Chondrocyte (in vitro differentiated cells): ENCODE data around the gene TSC1. TPM values are rescaled to one million over a fixed set of nuclear protein-coding genes. Genes with fewer than 3 reads are reported as not detected.

ENCODE experiments used
- DNase-seq: peaks from one replicate; pipeline ENCODE4 v3.0.0; 2021; ENCODE audit warnings: mixed read lengths, low spot score
- H3K27ac Mint-ChIP-seq: one replicate; pipeline ENCODE4 v1.8.0; 2021; ENCODE audit warnings: mild to moderate bottlenecking, moderate library complexity, mixed read lengths; ENCODE audit not compliant: unreplicated experiment
- H3K27me3 Mint-ChIP-seq: 2 replicates; pipeline ENCODE4 v1.8.0; 2021; ENCODE audit warnings: low read depth, mixed read lengths
- H3K36me3 Mint-ChIP-seq: 2 replicates; pipeline ENCODE4 v1.8.0; 2021; ENCODE audit warnings: low read depth, mixed read lengths
- H3K4me1 Mint-ChIP-seq: 2 replicates; pipeline ENCODE4 v1.8.0; 2021; ENCODE audit warnings: low read depth, mild to moderate bottlenecking, mixed read lengths
- H3K4me3 Mint-ChIP-seq: one replicate; pipeline ENCODE4 v1.8.0; 2021; ENCODE audit warnings: mild to moderate bottlenecking, moderate library complexity, mixed read lengths; ENCODE audit not compliant: unreplicated experiment
- H3K9me3 Mint-ChIP-seq: 2 replicates; pipeline ENCODE4 v1.8.0; 2021; ENCODE audit warnings: low read depth, mixed read lengths
- total RNA-seq: library from RNA; stranded (reverse); gene quantifications from 3 replicates; pipeline ENCODE4 v1.2.1, GENCODE V29; 2021
- TF ChIP-seq, protein P1 (sequence below): fragments of 200-600 bp; sonication (generic); IDR thresholded peaks from 2 replicates; pipeline ENCODE4 v1.5.0; 2021; ENCODE audit warnings: antibody characterized with exemption, mild to moderate bottlenecking, moderate library complexity

Gene TSC1
- total RNA-seq, 1 donor from 2014 or later, result 42.5 TPM

DNA sequence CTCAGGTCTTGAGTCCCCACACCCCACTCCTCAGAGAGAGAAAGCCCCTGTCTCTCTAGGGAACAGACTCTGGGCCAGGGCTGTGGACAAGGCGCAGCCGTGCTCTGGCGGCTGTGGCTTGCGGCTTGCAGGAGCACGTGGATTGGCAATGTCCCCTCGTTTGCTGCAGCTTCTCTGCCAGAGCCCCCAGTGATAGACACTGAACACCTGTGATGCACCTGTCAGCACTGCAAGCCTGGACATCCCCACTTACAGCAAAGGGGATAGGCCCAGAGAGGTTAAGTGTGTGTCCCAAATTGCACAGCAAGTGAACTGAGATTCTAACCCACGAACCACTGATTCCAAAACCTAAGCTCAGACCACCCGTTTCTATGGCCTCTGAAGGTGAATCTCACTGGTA, 41.1 kb upstream of the TSC1 start:
- H3K4me1 Mint-ChIP-seq, result no peaks in the 10 kb centered on the region
- TF ChIP-seq, protein P1, sequence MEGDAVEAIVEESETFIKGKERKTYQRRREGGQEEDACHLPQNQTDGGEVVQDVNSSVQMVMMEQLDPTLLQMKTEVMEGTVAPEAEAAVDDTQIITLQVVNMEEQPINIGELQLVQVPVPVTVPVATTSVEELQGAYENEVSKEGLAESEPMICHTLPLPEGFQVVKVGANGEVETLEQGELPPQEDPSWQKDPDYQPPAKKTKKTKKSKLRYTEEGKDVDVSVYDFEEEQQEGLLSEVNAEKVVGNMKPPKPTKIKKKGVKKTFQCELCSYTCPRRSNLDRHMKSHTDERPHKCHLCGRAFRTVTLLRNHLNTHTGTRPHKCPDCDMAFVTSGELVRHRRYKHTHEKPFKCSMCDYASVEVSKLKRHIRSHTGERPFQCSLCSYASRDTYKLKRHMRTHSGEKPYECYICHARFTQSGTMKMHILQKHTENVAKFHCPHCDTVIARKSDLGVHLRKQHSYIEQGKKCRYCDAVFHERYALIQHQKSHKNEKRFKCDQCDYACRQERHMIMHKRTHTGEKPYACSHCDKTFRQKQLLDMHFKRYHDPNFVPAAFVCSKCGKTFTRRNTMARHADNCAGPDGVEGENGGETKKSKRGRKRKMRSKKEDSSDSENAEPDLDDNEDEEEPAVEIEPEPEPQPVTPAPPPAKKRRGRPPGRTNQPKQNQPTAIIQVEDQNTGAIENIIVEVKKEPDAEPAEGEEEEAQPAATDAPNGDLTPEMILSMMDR, result no peak
- H3K27ac Mint-ChIP-seq, result no peak overlapping the region
- H3K27me3 Mint-ChIP-seq, result peaks cover 35% of the 10 kb centered on the region
- no peaks in the 10 kb centered on the region for H3K36me3 Mint-ChIP-seq
- H3K4me3 Mint-ChIP-seq, result no peak overlapping the region
- H3K9me3 Mint-ChIP-seq, result no peaks in the 10 kb centered on the region
- DNase-seq, result no peak

DNA sequence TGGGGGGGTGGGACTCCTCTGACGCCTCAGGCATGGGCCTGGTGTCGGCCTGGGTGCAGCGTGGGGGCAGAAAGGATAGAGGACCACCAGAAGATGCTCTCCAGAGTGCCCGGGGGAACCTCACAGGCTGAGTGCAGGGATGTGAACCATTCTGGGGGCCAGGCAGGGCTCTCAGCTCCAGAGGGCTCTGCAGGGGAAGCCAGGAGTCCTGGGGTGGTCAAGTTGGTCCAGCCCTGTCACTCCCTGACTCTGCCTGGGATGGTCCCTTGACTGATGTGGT, 40.6 kb upstream of the TSC1 start:
- Mint-ChIP-seq H3K9me3 (no peaks in the 10 kb centered on the region), H3K36me3 (no peaks in the 10 kb centered on the region), H3K4me1 (no peaks in the 10 kb centered on the region), H3K27ac (no peak overlapping the region), H3K4me3 (no peak overlapping the region), H3K27me3 (peaks cover 38% of the 10 kb centered on the region)
- no peak for DNase-seq
- TF ChIP-seq, protein P1, result no peak

DNA sequence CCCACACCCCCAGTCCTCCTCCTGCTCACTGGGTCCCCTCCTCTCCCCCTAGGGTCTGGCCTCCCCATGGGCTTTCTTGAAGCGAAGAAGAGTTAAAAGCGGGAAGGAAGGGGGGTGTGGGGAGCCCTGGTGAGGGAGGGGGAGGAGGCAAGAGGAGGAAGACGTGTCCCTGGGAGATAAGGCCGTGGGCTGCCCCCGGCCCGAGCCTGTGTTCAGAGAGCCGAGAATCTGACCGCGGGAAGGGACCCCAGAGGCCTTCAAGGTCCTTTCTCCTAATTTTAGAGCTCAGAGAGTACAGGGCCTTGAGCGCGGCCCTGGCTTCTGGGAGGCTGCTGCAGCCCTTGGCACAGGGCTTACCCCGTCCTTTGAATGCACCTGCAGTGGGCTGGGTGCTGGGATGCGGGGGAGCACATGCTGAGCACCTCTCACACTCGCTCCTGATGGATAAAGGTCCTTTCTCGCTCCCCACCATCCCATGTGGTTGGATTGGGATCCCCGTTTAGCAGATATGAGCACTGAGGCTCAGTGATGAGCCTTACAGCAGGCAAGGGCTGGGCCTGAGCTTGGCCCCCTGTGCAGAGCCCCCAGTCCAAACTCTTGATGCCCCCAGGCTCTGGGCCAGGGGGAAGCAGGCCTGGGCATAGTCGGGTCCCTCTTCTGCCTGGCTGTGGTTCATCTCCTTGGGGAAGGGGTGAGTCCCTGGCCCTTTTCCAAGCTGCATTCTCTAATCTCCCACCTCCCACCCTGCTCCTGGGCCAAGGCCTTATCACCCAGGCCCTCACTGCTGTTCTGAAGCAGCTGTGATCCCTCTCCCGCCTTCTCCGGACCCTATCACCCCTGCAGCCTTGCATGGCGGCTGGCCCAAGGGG, 40.0 kb upstream of the TSC1 start:
- H3K27ac Mint-ChIP-seq, result no peak overlapping the region
- no peaks in the 10 kb centered on the region for H3K9me3 Mint-ChIP-seq
- TF ChIP-seq, protein P1, result no peak
- no peak overlapping the region for H3K4me3 Mint-ChIP-seq
- peaks cover 41% of the 10 kb centered on the region for H3K27me3 Mint-ChIP-seq
- H3K4me1 Mint-ChIP-seq, result no peaks in the 10 kb centered on the region
- DNase-seq, result no peak
- H3K36me3 Mint-ChIP-seq, result no peaks in the 10 kb centered on the region

DNA sequence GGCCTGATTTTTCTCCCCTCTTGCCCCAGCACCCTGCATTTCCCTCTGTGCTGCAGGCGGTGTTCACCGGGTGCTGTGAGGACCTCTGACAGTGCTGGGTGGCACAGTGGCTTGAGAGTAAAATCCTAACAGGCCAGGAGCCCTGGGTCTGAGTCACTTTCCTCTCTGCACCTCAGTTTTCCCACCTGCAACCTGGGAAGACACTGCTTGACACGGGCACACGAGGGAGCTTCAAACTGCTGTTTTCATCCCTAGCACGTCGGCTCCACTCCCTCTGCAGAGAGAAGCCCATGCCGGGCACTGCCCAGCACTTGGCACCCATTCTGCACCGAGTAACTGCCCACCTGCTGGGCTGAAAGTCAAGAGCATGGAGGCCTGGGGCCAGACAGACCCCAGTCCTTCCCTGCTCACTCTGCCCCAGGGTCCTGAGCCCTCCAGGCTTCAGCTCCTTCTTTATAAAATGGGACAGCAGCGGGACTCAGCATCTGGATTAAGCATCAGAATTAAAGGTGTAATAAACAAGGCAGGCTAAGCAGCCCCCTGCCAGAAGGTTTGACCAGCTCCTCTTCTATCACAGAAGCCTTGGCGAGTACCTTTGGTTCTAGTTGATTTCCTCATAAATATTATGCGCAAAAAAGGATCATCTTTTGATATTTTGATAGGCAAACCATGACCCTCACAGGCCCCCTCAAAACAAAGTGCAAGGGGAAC, 39.2 kb upstream of the TSC1 start:
- DNase-seq, result no peak
- TF ChIP-seq, protein P1, result no peak
- Mint-ChIP-seq H3K27me3 (peaks cover 45% of the 10 kb centered on the region), H3K27ac (no peak overlapping the region), H3K4me3 (no peak overlapping the region), H3K9me3 (no peaks in the 10 kb centered on the region), H3K4me1 (no peaks in the 10 kb centered on the region), H3K36me3 (no peaks in the 10 kb centered on the region)

DNA sequence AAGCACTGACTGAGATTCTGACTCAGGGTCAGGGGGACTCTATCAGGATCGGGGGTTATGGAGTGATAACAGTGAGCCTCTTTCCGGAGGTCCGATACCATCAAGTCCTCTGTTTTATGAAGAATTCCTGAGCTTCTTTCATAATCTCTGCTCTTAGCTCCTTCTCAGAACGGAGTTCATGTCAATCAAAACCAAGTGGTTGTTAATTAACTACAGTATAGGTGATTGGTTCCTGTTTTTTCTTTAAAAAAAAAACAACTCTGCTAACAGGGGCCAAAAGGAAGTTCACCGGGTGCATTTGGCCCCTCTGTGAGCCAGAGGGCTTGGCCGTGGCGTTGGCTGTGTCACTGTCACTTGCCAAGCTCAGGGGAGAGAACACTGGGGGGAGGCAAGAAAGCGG, 38.0 kb upstream of the TSC1 start:
- H3K4me1 Mint-ChIP-seq, result no peaks in the 10 kb centered on the region
- TF ChIP-seq, protein P1, result no peak
- H3K27ac Mint-ChIP-seq, result no peak overlapping the region
- H3K36me3 Mint-ChIP-seq, result no peaks in the 10 kb centered on the region
- no peak for DNase-seq
- no peaks in the 10 kb centered on the region for H3K9me3 Mint-ChIP-seq
- H3K4me3 Mint-ChIP-seq, result no peak overlapping the region
- H3K27me3 Mint-ChIP-seq, result peaks cover 43% of the 10 kb centered on the region
